Hematopoietic multipotent progenitor cell treated with erythropoietin and hydrocortisone succinate and interleukin-3 and kit ligand, for 6 days (in vitro differentiated cells): ENCODE data around the gene MUC4.
"Not testable (repeated sequence)": the region's sequence is repeated elsewhere in the genome, so short reads cannot be mapped to it uniquely, and the experiment has no call there.

Source experiments
- DNase-seq: peaks from one replicate; pipeline ENCODE4 v3.0.0-alpha.2; 2015

The MUC4 gene

DNA sequence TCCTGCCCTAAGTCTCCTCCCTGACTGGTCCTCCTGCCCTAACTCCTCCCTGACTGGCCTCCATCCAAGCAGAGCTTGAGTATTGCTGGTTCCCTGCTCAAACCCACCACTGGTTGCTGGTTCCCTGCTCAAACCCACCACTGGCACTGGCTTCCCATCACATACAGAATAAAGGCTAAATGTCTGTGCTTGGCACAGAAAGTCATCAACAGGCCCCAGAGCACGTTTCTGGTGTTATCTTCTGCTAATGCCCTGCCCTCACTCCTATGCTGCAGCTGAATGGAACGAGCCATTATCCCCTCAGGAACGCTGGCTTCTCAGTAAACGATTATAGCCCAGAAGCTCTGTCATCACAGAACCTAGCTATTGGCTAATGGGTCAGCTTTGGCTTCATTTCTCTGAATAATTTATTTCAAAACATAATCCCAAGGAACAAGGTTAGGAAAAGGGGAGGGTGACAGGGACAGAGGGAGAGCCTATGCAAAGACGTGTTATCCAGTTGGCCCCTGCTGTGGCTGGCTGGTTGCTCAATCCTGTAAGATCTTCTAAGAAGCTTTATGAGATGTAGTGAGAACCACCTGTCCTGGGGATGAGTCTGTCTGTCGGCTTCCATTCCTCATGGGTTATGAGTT is 97.2 kb downstream of the MUC4 start:
- peak; percentile 30 for DNase-seq

GRCh38 chr3:195713150-195713549 is 98.6 kb downstream of the MUC4 start:
- DNase-seq, result not testable (repeated sequence)

- DNase-seq, result peak; percentile 48
These were observed 99.2 kb downstream of the MUC4 start for GRCh38 chr3:195712535-195712910.

GRCh38 chr3:195711813-195712534 is 99.8 kb downstream of the MUC4 start:
- no peak for DNase-seq

- DNase-seq, result not testable (repeated sequence)
These were observed 100.5 kb downstream of the MUC4 start for GRCh38 chr3:195711091-195711812.

- DNase-seq, result not testable (repeated sequence)
These were observed 101.4 kb downstream of the MUC4 start for GRCh38 chr3:195710126-195710905.

DNA sequence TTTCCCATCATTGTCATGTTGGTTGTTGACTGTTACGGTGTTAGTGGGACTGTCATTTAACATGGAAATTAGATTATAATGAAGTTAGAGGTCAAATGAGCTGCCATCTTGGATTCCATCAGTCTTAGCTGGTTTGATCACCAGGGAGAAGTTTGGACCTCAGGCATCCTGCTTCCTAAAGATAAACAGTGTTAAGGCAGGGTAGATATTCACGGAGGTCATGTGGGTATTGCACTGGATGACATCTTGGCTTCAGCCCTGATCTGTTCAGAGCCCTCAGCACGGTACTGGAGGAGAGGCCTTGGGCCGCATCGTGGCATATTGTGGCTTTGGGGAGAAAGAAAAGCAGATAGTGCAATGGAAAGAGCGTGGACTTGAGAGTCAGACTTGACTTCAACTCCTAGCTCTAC is 102.0 kb downstream of the MUC4 start:
- DNase-seq, result no peak

- DNase-seq, result no peak
These were observed 102.9 kb downstream of the MUC4 start for GRCh38 chr3:195708626-195709481.

DNA sequence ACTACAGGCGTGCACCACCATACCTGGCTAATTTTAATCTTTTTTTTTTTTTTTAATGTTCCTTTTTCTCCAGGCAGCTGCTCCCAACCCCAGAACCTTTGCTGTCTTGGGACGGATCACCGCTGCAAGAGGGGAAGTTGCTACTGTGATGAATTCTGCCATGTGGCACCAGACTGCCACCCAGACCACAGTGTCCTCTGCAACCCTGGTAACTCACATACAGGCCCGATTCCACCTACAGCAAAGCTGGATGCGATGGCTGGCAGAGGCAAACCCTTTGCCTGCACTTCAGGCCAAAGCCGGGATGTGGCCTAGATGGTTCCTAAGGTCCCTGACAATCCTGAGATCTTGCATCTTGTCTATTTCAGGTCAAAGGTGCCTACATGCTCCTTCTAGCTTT is 103.7 kb downstream of the MUC4 start:
- no peak for DNase-seq

DNA sequence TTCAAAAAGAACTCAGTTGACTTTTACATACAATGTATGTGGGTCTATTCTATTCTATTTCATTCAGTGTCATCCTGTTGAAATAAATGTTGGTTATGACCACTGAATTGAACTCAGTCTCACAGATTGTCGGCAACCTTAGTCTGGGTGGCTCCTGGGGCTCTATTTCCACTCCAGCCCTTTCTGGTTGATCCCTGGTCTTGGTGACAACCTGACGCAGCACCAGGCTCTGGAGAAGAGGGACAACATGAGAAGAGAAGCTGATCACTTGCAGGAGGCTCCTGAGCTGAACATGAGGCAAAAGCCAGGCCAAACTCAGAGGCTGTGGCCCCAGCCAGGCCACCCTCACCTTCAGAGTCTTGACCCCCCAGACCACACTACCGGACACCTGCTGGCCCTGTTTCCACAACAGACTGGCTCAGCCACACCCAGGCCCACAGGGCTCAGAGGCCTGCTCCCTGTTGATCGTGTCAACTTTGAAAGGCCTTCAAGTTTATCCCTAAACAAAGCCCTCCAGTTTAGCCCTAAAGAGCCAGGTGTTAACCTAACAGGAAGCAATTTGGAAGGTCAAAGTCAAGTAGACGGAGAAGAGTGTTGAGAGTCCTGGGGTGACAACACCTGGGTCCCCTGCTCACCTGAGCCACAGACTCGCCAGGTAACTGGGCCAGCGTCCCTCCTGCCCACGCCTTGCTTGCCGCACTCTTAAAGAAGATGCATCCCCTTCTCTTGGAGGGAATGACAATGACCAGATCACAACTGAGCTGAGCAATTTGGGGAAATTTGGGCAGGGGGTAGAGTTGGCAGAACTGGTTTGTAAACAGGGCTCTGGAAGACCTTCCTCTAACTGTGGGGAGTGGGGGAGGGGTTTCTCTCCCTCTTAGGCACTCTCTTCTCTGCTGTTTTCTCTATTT is 106.4 kb downstream of the MUC4 start:
- no peak for DNase-seq

DNA sequence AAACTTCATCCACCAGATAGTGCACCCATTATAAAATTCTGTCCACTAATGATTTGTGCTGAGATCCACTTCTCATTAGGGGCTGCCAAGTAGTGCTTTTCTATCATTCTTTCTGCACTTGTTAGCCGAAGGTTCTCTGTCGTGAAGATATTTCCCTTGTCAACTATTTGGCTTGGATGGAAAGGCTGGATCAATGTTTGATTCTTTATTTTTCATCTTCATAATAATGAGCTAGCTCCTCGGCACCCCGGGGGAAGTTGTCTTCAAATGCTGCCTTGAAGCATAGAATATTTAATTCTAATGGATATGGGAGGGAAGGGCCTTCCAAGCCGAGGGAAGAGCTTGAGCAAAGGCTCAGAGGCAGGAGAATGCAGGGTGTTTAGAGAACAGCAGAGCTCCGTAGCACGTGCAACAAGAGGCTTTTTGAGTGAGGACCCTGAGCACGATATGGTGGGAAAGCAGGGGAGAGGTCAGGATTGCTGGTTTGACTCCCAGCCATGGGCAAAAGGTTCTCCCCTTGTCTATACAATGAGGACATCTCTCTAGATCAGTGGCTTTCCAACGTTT is 107.2 kb downstream of the MUC4 start:
- no peak for DNase-seq

- DNase-seq, result no peak
These were observed 108.0 kb downstream of the MUC4 start for GRCh38 chr3:195703776-195704175.

- no peak for DNase-seq
These were observed 110.5 kb downstream of the MUC4 start for GRCh38 chr3:195701042-195701915.

DNA sequence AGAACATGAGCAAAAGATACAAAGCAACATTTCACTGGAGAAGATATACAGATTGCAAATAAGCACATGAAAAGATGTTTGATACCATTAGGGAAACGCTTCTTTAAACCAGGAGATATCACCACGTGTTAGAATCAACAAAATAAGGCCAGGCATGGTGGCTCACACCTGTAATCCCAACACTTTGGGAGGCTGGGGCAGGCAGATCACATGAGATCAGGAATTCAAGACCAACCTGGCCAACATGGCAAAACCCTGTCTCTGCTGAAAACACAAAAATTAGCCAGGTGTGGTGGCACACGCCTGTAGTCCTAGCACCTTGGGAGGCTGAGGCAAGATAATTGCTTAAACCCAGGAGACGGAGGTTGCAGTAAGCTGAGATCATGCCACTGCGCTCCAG is 111.4 kb downstream of the MUC4 start:
- DNase-seq, result no peak

DNA sequence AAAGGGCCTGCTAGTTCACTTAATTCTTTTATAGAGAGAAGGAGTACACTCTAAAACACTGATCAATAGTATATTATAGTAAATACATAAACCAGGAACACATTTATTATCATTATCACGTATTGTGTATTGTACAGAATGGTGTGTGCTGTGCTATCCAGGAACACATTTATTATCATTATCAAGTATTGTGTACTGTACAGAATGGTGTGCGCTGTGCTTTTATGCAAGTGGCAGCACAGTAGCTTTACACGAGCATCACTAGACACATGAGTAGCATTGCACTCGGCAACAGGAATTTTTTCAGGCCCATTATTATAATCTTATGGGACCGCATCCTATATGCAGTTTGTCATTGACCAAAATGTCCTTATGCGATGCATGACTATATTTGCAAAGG is 111.9 kb downstream of the MUC4 start:
- DNase-seq, result no peak

- DNase-seq, result no peak
These were observed 112.3 kb downstream of the MUC4 start for GRCh38 chr3:195699388-195699771.

GRCh38 chr3:195698647-195699387 is 112.9 kb downstream of the MUC4 start:
- no peak for DNase-seq

GRCh38 chr3:195698325-195698646 is 113.4 kb downstream of the MUC4 start:
- DNase-seq, result no peak
